NCI-H2196 treated with DMSO at 0.1 percent for 48 hours (cell line): ENCODE results near the gene STK32B.

ENCODE experiments used
- DNase-seq: peaks from one replicate; lab custom pipeline; 2025; ENCODE audit not compliant: unreplicated experiment; lab: John Stamatoyannopoulos, UW

The STK32B gene

GRCh38 chr4:5462254-5462835 lies 411.1 kb downstream of the STK32B start:
- no peak for DNase-seq

DNA sequence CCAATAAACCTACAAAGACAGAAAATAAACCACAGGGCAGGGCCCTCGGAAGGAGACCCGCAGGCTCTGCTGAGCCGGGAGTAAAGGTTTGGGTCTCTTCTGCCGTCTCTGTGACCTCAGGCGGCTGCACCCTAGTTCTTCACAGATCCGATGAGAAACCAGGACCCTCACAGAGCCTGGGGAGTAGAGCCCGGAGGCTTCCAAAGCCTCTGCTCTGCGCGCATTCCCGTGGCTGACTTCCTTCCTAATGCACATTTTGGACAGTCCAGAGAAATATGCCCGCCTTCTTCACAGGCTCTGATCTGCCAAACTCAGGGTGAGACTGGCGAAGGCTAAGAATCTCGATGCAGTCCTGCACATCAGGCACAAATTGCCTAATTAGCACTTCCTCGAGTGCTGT lies 411.6 kb downstream of the STK32B start:
- no peak for DNase-seq

DNA sequence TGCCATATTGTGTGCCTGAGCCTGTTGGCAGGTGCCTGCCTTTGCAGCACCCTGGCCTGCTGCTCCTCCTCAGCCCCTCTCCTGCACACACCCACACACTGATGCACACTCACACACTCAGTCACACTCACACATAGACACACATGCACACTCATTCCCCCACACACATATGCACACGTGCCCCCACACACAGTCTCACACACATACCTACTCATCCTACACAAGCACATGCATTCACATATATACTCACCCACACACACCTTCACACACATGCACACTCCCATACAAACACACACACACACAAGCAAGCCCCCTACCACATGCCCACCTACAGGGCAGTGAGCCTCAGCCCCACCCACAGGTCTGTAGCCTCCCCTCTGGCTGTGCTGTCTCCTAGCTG lies 412.1 kb downstream of the STK32B start:
- no peak for DNase-seq

GRCh38 chr4:5463936-5464650 lies 412.8 kb downstream of the STK32B start:
- no peak for DNase-seq

- DNase-seq: no peak
Measured at GRCh38 chr4:5465529-5465928, 414.2 kb downstream of the STK32B start.

GRCh38 chr4:5465956-5466355 lies 414.7 kb downstream of the STK32B start:
- DNase-seq: no peak

- DNase-seq: no peak
Measured at GRCh38 chr4:5467111-5467510, 415.8 kb downstream of the STK32B start.

GRCh38 chr4:5469151-5469775 lies 418.0 kb downstream of the STK32B start:
- DNase-seq: no peak

DNA sequence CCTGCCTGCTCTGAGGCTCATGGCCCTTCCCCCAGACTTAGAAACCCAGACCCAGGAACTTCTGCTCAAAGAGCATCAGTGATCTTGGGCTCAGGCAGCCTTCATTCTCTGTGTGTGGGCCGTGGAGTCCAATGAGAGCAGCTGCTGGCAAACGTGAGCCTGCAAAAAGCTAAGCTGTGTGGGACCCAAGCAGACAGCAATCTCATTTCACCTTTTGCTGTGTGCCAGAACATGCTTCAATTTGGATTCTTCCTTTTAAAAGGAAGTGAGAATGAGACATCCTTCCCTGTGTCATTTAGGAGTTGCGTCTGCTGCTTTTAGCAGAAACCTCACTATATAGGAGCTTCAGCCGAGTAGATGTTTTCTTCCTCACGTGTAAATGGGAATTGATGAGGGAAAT lies 418.6 kb downstream of the STK32B start:
- no peak for DNase-seq

- no peak for DNase-seq
Measured at GRCh38 chr4:5470318-5471198, 419.3 kb downstream of the STK32B start.

DNA sequence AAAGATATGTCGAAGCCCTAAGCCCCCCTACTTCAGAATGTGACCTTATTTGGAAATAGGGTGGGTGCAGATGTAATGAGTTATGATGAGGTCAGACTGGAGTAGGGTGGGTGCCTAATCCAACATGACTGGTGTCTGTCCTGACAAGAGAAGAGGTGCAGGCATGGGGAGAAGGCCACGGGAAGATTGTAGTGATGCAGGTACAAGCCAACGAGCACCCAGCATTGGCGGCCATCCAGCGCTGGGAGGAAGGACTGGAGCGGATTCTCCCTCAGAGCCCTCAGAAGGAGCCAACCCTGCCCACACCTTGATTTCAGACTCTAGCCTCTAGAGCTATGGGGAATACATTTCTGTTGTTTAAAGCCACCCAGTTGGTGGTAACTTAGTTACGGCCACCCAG lies 419.9 kb downstream of the STK32B start:
- DNase-seq: no peak

- no peak for DNase-seq
Measured at GRCh38 chr4:5471691-5472090, 420.4 kb downstream of the STK32B start.

GRCh38 chr4:5472160-5472591 lies 420.9 kb downstream of the STK32B start:
- DNase-seq: no peak

GRCh38 chr4:5473125-5473524 lies 421.8 kb downstream of the STK32B start:
- no peak for DNase-seq

DNA sequence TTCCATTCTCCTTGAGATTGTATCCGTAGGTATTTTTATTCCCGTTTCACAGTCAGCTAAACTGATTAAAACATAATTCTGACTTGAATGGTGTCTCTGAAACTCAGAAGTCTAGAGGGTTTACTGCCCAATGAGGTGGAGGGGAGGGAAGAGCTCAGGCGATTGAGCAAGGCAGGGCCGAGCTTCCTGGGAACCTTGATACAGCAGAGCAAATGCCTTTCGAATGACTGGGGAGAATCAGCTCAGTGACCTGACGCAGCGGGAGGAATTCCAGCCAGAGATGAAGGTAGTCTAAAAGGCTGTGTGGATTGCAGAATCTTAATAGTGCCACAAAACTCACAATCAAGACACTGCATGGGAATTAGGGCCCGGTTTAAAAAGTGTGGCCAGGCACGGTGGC lies 423.5 kb downstream of the STK32B start:
- DNase-seq: no peak

- no peak for DNase-seq
Measured at GRCh38 chr4:5477613-5478012, 426.3 kb downstream of the STK32B start.

GRCh38 chr4:5478169-5478568 lies 426.9 kb downstream of the STK32B start:
- DNase-seq: no peak

DNA sequence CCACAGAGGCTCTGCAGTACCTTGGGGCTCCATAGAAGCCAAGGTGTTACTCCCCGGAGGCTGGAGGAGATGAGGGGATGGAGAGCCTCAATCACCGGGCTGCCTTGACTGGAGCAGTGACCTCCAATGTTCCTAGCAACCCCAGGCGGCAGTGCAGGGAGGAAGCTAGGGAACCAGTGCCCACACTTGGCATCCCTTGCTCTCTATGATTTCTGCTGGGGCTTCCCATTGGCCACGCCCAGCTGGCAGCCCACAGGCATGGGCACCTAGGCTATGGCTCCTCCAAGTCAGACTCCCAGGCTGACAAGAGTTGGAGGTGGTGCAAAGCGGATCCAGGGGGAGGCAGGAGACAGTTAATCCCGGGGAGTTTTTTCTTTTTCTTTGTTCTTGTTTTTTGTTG lies 427.4 kb downstream of the STK32B start:
- DNase-seq: no peak

DNA sequence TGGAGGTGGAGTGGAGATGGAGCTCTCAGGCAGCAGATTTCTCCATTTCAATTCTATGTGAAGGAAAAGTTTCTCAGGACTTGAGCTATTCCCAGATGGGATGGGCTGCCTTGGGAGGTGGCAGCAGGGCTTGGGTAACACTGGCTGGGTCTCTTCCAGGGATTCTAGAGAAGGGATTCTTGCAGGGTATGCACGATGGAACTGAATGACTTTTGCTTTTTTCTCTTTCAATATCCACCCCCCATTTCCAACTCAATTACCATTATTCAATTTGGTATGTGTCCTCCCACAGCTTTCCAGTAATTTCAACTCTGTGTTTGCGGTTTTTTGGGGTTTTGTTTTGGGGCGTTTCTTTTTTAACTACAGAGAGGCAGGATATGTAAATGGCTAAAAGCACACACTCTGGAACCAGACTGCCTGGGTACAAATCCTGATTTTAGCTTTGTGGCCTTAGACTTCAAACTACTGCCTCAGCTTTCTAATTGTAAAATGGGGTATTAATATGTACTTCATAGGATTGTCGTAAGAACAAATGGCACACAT lies 428.3 kb downstream of the STK32B start:
- no peak for DNase-seq

- DNase-seq: no peak
Measured at GRCh38 chr4:5488413-5488812, 437.1 kb downstream of the STK32B start.

DNA sequence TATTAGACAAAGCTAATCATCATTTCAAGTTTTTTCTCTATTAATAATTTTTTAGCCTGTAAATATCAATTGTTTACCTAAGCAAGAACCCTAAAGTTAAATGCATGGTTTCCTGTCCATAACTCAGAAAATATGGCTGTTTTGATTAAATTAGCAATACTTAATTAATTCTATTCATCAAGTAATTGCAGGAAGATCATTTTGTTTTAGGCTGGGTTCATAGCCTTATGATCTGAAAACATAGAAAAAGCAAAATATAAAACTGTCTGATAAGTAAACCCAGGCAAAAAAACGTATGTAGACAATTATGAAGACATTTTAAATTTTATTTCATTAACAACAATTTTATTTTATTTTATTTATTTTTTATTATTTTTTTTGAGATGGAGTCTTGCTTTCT lies 438.0 kb downstream of the STK32B start:
- no peak for DNase-seq
